ENCODE results near the gene TRIM17.

GRCh38 chr1:228378090-228378872 is 38.4 kb downstream of the TRIM17 start:
- TF ChIP-seq EZH2 (IDR thresholded peaks at IDR 0.05; ENCODE audit: borderline replicate concordance, low read depth, low read length, severe bottlenecking), result no peak
- TF ChIP-seq CTCF (IDR thresholded peaks at IDR 0.05; ENCODE audit: borderline replicate concordance, extremely low read depth, low read length, poor library complexity, severe bottlenecking), result no peak
